Measurements from ENCODE around the gene ASCC1. TPM values are rescaled to one million over a fixed set of nuclear protein-coding genes. Genes with fewer than 3 reads are reported as not detected.
"Not testable (repeated sequence)": the region's sequence is repeated elsewhere in the genome, so short reads cannot be mapped to it uniquely, and the experiment has no call there.

The ASCC1 gene
- total RNA-seq, 1 experiment from 2014 or later, result 22.4 TPM

DNA sequence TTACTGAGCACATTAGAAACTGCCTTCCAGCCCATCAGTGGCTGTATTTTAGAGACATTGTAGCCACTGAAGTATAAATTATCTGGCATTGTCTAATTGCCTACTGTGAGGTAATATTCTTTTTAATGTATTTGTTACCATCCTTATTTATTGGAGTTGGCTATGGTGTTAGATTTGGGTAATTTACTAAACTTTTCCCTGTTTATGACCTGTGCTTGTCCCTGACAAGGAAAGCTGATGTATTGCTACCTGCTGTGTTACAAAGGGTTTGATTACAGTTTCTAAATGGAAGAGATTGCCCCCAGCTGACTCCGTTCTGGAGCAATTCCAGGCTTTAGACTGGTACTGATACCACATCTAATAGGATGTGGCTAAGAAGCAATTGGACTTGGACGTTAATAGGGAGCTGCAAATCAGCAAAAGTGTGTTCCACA lies 12.3 kb upstream of the ASCC1 start:
- DNase-seq (ENCODE audit: low read depth, low spot score), result no peak
- in situ Hi-C loops (cut with HindIII; ENCODE audit: low pct_unique_long_range_greater_than_20kb, low sequenced_read_pairs), result no loop called here

DNA sequence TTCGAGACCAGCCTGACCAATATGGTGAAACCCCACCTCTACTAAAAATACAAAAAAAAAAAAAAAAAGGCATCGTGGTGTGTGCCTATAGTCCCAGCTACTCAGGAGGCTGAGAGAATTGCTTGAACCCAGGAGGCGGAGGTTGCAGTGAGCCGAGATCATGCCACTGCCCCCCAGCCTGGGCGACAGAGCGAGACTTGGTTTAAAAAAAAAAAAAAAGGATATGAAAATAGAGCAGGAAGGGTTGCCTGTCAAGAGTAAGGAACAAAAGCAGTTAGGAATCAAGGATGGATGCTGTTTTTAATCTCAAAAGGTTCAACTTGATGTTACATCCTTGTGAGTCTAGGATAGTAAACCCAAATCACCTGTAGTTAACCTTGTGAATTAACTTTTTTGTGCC lies 11.8 kb upstream of the ASCC1 start:
- in situ Hi-C loops (cut with HindIII; ENCODE audit: low pct_unique_long_range_greater_than_20kb, low sequenced_read_pairs), result no loop called here
- no peak for DNase-seq (ENCODE audit: low read depth, low spot score)

DNA sequence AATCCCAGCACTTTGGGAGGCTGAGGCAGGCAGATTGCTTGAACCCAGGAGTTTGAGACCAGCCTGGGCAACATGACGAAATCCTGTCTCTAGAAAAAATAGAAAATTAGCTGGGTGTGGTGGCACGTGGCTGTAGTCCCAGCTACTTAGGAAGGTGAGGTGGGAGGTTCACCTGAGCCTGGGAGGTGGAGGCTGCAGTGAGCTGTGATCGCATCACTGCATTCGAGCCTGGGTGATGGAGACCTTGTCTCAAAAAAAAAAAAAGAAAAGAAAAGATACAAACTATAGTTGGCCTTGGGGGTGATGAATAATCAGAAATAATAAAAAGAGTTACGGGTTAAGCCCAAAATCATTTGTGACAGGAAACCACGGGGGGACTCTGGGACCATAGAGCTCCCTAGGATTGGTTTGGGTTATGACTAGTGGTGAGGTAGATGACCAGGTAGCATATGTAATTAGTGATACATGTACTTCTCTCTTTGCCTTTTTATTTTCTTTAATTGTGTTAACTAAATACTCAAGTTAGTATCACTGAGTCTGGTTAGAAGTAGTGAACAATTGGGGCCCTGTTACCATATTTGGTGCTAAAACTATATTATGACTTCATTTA lies 10.4 kb upstream of the ASCC1 start:
- DNase-seq (ENCODE audit: low read depth, low spot score), result no peak
- in situ Hi-C loops (cut with HindIII; ENCODE audit: low pct_unique_long_range_greater_than_20kb, low sequenced_read_pairs), result no loop called here

DNA sequence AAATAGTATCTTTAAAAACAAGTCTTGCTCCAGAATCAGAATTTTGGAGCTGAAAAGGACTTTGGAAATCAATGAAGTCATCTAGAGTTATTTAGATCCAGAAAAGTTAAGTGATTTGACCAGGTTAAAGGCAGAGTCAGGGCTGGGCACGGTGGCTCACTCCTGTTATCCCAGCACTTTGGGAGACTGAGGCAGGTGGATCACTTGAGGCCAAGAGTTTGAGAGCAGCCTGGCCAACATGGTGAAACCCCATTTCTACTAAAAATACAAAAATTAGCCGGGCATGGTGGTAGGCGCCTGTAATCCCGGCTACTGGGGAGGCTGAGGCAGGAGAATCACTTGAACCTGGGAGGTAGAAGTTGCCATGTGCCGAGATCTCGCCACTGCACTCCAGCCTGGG lies 8.1 kb upstream of the ASCC1 start:
- in situ Hi-C loops (cut with HindIII; ENCODE audit: low pct_unique_long_range_greater_than_20kb, low sequenced_read_pairs); DNase-seq (ENCODE audit: low read depth, low spot score): not testable (repeated sequence)

DNA sequence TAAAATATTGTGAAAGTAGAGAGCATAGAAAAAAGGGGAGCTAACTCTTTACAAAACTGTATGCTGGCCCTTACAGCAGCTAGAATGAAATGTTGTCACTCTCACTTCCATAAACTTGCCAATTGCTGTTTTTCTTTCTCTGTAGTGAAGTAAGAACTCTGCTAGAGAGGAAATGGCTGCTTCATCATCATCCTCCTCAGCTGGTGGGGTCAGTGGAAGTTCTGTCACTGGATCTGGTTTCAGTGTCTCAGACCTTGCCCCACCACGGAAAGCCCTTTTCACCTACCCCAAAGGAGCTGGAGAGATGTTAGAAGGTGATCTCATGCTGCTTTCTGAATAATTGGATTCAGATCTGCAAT lies 7.6 kb upstream of the ASCC1 start:
- no peak for DNase-seq (ENCODE audit: low read depth, low spot score)
- in situ Hi-C loops (cut with HindIII; ENCODE audit: low pct_unique_long_range_greater_than_20kb, low sequenced_read_pairs), result no loop called here

DNA sequence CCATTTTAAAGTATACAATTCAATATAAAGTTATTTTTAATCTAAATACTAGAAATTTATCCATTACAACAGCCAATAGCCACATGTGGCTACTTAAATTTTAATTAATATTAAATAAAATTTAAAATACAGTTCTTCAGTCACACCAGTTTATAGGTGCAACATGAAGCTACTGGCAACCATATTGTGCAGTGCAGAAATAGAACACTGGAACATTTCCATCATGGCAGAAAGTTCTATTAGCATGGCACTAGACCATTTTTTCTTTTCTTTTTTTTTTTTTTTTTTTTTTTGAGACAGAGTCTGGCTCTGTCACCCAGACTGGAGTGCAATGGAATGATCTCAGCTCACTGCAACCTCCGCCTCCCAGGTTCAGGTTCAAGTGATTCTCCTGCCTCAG lies 5.2 kb upstream of the ASCC1 start:
- in situ Hi-C loops (cut with HindIII; ENCODE audit: low pct_unique_long_range_greater_than_20kb, low sequenced_read_pairs), result no loop called here

GRCh38 chr10:72220637-72221036 lies 4.6 kb upstream of the ASCC1 start:
- no peak for DNase-seq (ENCODE audit: low read depth, low spot score)
- in situ Hi-C loops (cut with HindIII; ENCODE audit: low pct_unique_long_range_greater_than_20kb, low sequenced_read_pairs), result no loop called here

More for the DNA sequence above, 5.2 kb upstream of the ASCC1 start:
- no peak for DNase-seq (ENCODE audit: low read depth, low spot score)

- DNase-seq (ENCODE audit: low read depth, low spot score), result no peak
- in situ Hi-C loops (cut with HindIII; ENCODE audit: low pct_unique_long_range_greater_than_20kb, low sequenced_read_pairs), result no loop called here
Measured at GRCh38 chr10:72219235-72219814, 3.2 kb upstream of the ASCC1 start.

DNA sequence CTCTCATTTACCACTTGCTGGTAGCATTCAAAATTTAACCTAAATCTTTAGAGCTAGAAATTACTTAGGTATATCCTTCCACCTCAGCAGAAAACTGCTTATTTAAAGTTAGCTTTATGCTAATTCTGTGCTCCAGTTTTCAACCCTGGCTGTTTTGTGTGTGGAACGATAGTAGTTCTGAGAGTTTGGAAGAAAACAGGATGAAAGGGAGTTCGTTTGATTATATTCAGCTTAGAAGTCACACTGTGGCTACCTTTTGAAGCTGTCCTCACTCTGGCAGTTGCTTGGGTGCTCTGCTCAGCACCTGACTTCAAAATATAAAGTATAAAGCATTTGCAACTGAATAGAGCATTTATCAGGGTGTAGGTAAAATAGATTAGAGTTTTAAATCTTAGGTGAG lies 2.6 kb upstream of the ASCC1 start:
- in situ Hi-C loops (cut with HindIII; ENCODE audit: low pct_unique_long_range_greater_than_20kb, low sequenced_read_pairs), result no loop called here
- no peak for DNase-seq (ENCODE audit: low read depth, low spot score)

- DNase-seq (ENCODE audit: low read depth, low spot score), result no peak
- in situ Hi-C loops (cut with HindIII; ENCODE audit: low pct_unique_long_range_greater_than_20kb, low sequenced_read_pairs), result no loop called here
Measured at GRCh38 chr10:72218325-72218724, 2.2 kb upstream of the ASCC1 start.

- DNase-seq (ENCODE audit: low read depth, low spot score); in situ Hi-C loops (cut with HindIII; ENCODE audit: low pct_unique_long_range_greater_than_20kb, low sequenced_read_pairs): not testable (repeated sequence)
Measured at GRCh38 chr10:72211832-72212231, 4.2 kb downstream of the ASCC1 start.

DNA sequence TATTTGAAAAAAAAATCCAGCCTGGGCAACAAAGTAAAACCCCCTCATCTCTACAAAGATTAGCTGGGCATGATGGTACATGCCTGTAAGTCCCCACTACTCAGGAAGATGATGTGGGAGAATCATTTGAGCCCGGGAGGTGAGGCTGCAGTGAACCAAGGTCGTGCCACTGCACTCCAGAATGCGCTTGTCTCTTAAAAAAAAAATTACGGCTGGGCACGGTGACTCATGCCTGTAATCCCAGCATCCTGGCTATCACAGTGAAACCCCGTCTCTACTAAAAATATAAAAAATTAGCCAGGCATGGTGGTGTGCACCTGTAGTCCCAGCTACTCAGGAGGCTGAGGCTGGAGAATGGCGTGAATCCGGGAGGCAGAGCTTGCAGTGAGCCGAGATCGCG lies 4.7 kb downstream of the ASCC1 start:
- DNase-seq (ENCODE audit: low read depth, low spot score); in situ Hi-C loops (cut with HindIII; ENCODE audit: low pct_unique_long_range_greater_than_20kb, low sequenced_read_pairs): not testable (repeated sequence)

- in situ Hi-C loops (cut with HindIII; ENCODE audit: low pct_unique_long_range_greater_than_20kb, low sequenced_read_pairs); DNase-seq (ENCODE audit: low read depth, low spot score): not testable (repeated sequence)
Measured at GRCh38 chr10:72208526-72208925, 7.5 kb downstream of the ASCC1 start.

DNA sequence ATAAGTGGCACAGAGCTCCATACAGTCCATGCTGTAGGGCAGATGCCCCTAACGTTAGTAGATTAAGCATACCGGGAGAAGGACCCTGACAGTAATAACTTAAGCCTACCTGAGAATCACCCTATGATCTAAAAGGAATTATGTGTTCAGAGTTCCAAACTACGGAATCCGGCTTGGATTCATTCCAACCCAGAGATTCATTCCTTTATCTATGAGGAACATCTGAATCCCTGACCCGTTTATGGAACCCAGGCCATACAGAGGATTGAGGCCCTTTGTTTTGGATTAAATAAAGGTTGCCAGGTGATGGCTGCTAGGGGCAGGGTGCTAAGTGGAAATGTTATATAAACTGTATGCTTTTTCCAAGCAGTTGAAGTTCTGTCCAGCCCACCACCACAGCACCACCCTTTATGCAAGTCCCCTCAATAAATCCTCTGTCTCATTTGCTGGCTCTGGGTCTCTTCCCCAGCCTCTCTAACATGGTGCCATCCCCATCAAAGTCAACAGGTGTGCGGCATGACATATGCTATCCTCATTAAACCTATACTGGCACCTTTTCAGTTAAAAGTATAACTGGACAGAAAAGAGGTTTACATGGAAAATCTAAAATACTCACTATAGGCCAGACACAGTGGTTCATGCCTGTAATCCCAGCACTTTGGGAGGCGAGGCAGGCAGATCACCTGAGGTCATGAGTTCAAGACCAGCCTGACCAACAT lies 9.4 kb downstream of the ASCC1 start:
- in situ Hi-C loops (cut with HindIII; ENCODE audit: low pct_unique_long_range_greater_than_20kb, low sequenced_read_pairs), result no loop called here
- DNase-seq (ENCODE audit: low read depth, low spot score), result no peak

GRCh38 chr10:72204724-72205123 lies 11.4 kb downstream of the ASCC1 start:
- DNase-seq (ENCODE audit: low read depth, low spot score), result no peak
- in situ Hi-C loops (cut with HindIII; ENCODE audit: low pct_unique_long_range_greater_than_20kb, low sequenced_read_pairs), result no loop called here

- DNase-seq (ENCODE audit: low read depth, low spot score), result no peak
- in situ Hi-C loops (cut with HindIII; ENCODE audit: low pct_unique_long_range_greater_than_20kb, low sequenced_read_pairs), result no loop called here
Measured at GRCh38 chr10:72204296-72204695, 11.8 kb downstream of the ASCC1 start.

DNA sequence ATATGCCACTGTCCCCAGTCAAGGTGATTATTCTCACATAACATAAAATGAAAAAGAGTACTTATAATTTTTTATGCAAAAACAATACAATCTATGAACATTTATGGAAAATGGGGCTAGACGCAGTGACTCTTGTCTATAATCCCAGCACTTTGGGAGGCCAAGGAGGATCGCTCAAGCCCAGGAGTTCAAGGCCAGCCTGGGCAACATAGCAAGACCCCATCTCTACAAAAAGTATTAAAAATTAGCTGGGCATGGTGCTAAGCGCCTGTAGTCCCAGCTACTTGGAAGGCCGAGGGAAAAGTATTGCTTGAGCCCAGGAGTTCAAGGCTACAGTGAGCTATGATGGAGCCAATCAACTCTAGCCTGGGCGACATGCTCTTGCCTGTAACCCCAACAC lies 14.8 kb downstream of the ASCC1 start:
- in situ Hi-C loops (cut with HindIII; ENCODE audit: low pct_unique_long_range_greater_than_20kb, low sequenced_read_pairs), result no loop called here
- DNase-seq (ENCODE audit: low read depth, low spot score), result no peak

- in situ Hi-C loops (cut with HindIII; ENCODE audit: low pct_unique_long_range_greater_than_20kb, low sequenced_read_pairs), result no loop called here
Measured at GRCh38 chr10:72200883-72201282, 15.2 kb downstream of the ASCC1 start.

GRCh38 chr10:72194949-72195348 lies 21.1 kb downstream of the ASCC1 start:
- no peak for DNase-seq (ENCODE audit: low read depth, low spot score)
- in situ Hi-C loops (cut with HindIII; ENCODE audit: low pct_unique_long_range_greater_than_20kb, low sequenced_read_pairs), result no loop called here

More at GRCh38 chr10:72200883-72201282, 15.2 kb downstream of the ASCC1 start:
- DNase-seq (ENCODE audit: low read depth, low spot score), result no peak
